DND-41 (cell line): ENCODE measurements around the gene GPALPP1.

Source experiments
- ATAC-seq: fragments of 200-7000 bp; cut with Tn5 transposase; 3 replicates; pipeline ENCODE4 v1.9.1; 2021; ENCODE audit warnings: low read depth; ENCODE audit not compliant: insufficient read depth
- DNase-seq: peaks from one replicate; pipeline ENCODE4 v3.0.0-alpha.2; 2020
- H2AFZ ChIP-seq: 2 replicates; pipeline ENCODE4 v1.6.0; 2012; ENCODE audit warnings: low read depth, low read length
- H3K27ac ChIP-seq: 2 replicates; pipeline ENCODE4 v1.5.1; 2012; ENCODE audit warnings: low read length, inconsistent platforms
- H3K27me3 ChIP-seq: fragments of 200-600 bp; sonication (generic); 2 replicates; pipeline ENCODE4 v1.6.0; 2012; ENCODE audit warnings: low read length, mild to moderate bottlenecking, inconsistent platforms; ENCODE audit not compliant: insufficient read depth, poor library complexity
- H3K36me3 ChIP-seq: 2 replicates; pipeline ENCODE4 v1.5.1; 2012; ENCODE audit warnings: low read length, inconsistent platforms; ENCODE audit not compliant: insufficient read depth
- H3K4me1 ChIP-seq: 2 replicates; pipeline ENCODE4 v1.5.1; 2012; ENCODE audit warnings: mild to moderate bottlenecking, low read length; ENCODE audit not compliant: insufficient read depth
- H3K4me2 ChIP-seq: 2 replicates; pipeline ENCODE4 v1.6.0; 2012; ENCODE audit warnings: mild to moderate bottlenecking, moderate library complexity, low read length, inconsistent platforms; ENCODE audit not compliant: insufficient read depth
- H3K4me3 ChIP-seq, 2 experiments: fragments of 200-600 bp in 1 of 2; shearing (Covaris generic) in 1 of 2; 2 replicates each; pipeline ENCODE4 v1.5.1; 2012 to 2016; ENCODE audit warnings: inconsistent platforms in 2 of 2, low read length in 2 of 2, mild to moderate bottlenecking in 2 of 2, low read depth in 1 of 2, moderate library complexity in 1 of 2
- H3K79me2 ChIP-seq: 2 replicates; pipeline ENCODE4 v1.6.0; 2012; ENCODE audit warnings: low read length, inconsistent platforms; ENCODE audit not compliant: insufficient read depth
- H3K9ac ChIP-seq: 2 replicates; pipeline ENCODE4 v1.6.0; 2012; ENCODE audit warnings: low read depth, mild to moderate bottlenecking, inconsistent platforms, low read length, moderate library complexity
- H3K9me3 ChIP-seq: 2 replicates; pipeline ENCODE4 v1.5.1; 2012; ENCODE audit warnings: low read length, moderate library complexity, mild to moderate bottlenecking, inconsistent platforms; ENCODE audit not compliant: insufficient read depth, severe bottlenecking
- H4K20me1 ChIP-seq: 2 replicates; pipeline ENCODE4 v1.6.0; 2012; ENCODE audit warnings: low read length; ENCODE audit not compliant: insufficient read depth
- EZH2 ChIP-seq: IDR thresholded peaks from 3 replicates; pipeline ENCODE4 v1.6.1; 2012; ENCODE audit warnings: borderline replicate concordance, low read depth, mild to moderate bottlenecking, moderate library complexity, low read length, inconsistent platforms; ENCODE audit not compliant: severe bottlenecking
- TF ChIP-seq, protein P1 (sequence below): IDR thresholded peaks from 2 replicates; pipeline ENCODE4 v1.5.1; 2012; ENCODE audit warnings: borderline replicate concordance, low read length, moderate library complexity, mild to moderate bottlenecking; ENCODE audit not compliant: poor library complexity, severe bottlenecking; ENCODE audit errors: extremely low read depth

The GPALPP1 gene

GRCh38 chr13:45046445-45046844 lies 57.1 kb downstream of the GPALPP1 start:
- H3K9ac ChIP-seq, result no peak overlapping the region
- H2AFZ ChIP-seq, result no peak overlapping the region
- H3K9me3 ChIP-seq, result no peaks in the 10 kb centered on the region
- no peaks in the 10 kb centered on the region for H3K79me2 ChIP-seq
- no peaks in the 10 kb centered on the region for H3K27me3 ChIP-seq
- H3K27ac ChIP-seq, result no peak overlapping the region
- no peaks in the 10 kb centered on the region for H3K36me3 ChIP-seq
- no peak overlapping the region for H3K4me3 ChIP-seq
- no peak for ATAC-seq
- peaks cover 3% of the 10 kb centered on the region; the same call in 1 of the 2 replicates for H3K4me1 ChIP-seq
- no peak overlapping the region for H3K4me2 ChIP-seq
- no peaks in the 10 kb centered on the region for H4K20me1 ChIP-seq
- TF ChIP-seq, protein P1, sequence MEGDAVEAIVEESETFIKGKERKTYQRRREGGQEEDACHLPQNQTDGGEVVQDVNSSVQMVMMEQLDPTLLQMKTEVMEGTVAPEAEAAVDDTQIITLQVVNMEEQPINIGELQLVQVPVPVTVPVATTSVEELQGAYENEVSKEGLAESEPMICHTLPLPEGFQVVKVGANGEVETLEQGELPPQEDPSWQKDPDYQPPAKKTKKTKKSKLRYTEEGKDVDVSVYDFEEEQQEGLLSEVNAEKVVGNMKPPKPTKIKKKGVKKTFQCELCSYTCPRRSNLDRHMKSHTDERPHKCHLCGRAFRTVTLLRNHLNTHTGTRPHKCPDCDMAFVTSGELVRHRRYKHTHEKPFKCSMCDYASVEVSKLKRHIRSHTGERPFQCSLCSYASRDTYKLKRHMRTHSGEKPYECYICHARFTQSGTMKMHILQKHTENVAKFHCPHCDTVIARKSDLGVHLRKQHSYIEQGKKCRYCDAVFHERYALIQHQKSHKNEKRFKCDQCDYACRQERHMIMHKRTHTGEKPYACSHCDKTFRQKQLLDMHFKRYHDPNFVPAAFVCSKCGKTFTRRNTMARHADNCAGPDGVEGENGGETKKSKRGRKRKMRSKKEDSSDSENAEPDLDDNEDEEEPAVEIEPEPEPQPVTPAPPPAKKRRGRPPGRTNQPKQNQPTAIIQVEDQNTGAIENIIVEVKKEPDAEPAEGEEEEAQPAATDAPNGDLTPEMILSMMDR, result no peak
- no peak for TF ChIP-seq EZH2
- no peak for DNase-seq

DNA sequence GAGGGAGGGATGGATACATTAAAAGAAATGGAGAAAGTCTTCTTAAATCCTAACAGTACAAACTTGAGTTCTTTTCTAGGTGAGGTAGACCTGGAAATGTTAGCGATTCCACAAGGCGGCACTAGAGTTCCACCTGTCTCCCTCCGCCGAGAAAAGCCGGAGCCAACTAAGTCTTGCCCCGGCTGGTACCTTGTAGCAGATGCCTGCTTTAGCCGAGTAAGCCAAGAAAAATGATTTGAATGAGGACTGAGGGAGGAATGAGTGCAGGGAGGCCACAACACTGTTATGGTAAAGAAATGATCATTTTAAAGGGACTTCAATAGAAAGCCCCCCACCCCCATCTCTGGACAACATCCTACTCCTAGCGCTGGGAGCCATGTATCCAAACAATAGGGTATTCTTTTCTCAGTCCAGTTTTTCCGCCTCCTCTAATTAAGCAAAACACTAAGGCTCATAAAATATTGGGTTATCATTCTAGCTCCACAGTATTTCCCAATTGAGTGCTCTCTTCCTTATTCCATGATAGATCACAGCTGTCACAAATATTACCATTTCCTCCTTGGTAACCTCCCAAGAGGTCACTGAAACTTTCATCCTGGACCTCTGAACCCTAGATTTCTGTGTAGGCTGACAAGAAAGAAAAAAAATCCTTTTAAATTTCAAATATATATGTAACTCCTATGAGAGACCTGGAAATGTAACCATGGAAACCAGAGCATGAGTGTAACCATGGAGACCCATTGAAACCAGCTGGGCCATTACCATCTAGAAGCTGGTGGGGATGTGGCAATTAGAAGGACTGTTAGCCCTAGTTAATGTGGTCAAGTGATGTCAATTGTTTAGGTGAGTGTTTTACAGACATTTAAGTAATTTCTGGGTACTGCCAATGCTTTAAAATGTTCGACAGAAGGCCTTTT lies 58.3 kb downstream of the GPALPP1 start:
- no peaks in the 10 kb centered on the region for H3K36me3 ChIP-seq
- no peak for TF ChIP-seq EZH2
- TF ChIP-seq, protein P1, result peak; percentile 82
- H3K4me1 ChIP-seq, result peaks cover 3% of the 10 kb centered on the region; the same call in 1 of the 2 replicates
- DNase-seq, result peak; percentile 76
- H3K4me2 ChIP-seq, result peak overlapping the region; percentile 40; the same call in 1 of the 2 replicates
- no peaks in the 10 kb centered on the region for H3K9me3 ChIP-seq
- peak; percentile 95 for ATAC-seq
- H3K79me2 ChIP-seq, result no peaks in the 10 kb centered on the region
- 0 out of 2 replicates have a peak overlapping the region, but pooled peaks have one; percentile 46 for H2AFZ ChIP-seq
- no peak overlapping the region for H3K4me3 ChIP-seq
- H4K20me1 ChIP-seq, result no peaks in the 10 kb centered on the region
- H3K27ac ChIP-seq, result no peak overlapping the region
- no peaks in the 10 kb centered on the region for H3K27me3 ChIP-seq
- no peak overlapping the region for H3K9ac ChIP-seq

DNA sequence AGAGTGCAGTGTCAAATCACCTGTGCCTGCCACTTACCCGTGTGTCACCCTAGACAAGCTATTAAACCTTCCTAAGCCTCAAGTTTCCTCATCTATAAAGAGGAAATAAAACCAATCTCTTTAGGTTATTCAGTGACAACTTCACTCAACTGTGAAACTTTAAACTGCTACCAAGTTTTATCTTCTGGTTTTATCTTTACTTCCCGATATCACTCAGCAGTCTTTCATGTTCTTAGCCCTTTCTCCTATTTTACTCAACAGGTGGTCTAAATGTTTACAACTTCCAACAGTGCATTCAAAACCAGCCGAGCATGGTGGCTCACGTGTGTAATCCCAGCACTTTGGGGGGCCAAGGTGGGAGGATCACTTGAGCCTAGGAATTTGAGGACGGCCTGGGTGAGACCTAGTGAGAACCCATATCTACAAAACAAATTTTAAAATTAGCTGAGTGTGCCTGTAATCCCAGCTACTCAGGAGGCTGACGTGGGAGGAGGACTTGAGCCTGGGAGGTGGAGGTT lies 59.6 kb downstream of the GPALPP1 start:
- Histone ChIP-seq H3K9me3 (no peaks in the 10 kb centered on the region), H3K79me2 (no peaks in the 10 kb centered on the region), H3K27ac (no peak overlapping the region), H3K9ac (no peak overlapping the region), H3K4me2 (no peak overlapping the region), H2AFZ (no peak overlapping the region), H3K27me3 (no peaks in the 10 kb centered on the region), H3K4me3 (no peak overlapping the region), H3K36me3 (no peaks in the 10 kb centered on the region), H3K4me1 (peaks cover 3% of the 10 kb centered on the region; the same call in 1 of the 2 replicates), H4K20me1 (no peaks in the 10 kb centered on the region)
- TF ChIP-seq, protein P1, result no peak
- no peak for TF ChIP-seq EZH2
- ATAC-seq (no peak), DNase-seq (no peak)
